NCI-H82 (cell line): Measurements from ENCODE around the gene MMP24.
"Not testable (repeated sequence)": the region's sequence is repeated elsewhere in the genome, so short reads cannot be mapped to it uniquely, and the experiment has no call there.

Experiments used
- DNase-seq: peaks from one replicate; lab custom pipeline; 2025; lab: John Stamatoyannopoulos, UW

Gene MMP24

GRCh38 chr20:35216541-35216940, 9.9 kb upstream of the MMP24 start:
- DNase-seq: no peak

GRCh38 chr20:35223941-35224340, 2.5 kb upstream of the MMP24 start:
- no peak for DNase-seq

GRCh38 chr20:35224536-35224935, 2.0 kb upstream of the MMP24 start:
- DNase-seq: no peak

GRCh38 chr20:35225319-35226125, 968 bp upstream of the MMP24 start:
- peak; percentile 29 for DNase-seq

- DNase-seq: peak; percentile 79
Observed at GRCh38 chr20:35226884-35227681, 593 bp downstream of the MMP24 start.

- DNase-seq: peak; percentile 84
Observed at GRCh38 chr20:35232575-35232974, 6.1 kb downstream of the MMP24 start.

- DNase-seq: no peak
Observed at GRCh38 chr20:35235881-35236280, 9.4 kb downstream of the MMP24 start.

- no peak for DNase-seq
Observed at GRCh38 chr20:35237486-35237885, 11.0 kb downstream of the MMP24 start.

GRCh38 chr20:35238170-35238569, 11.7 kb downstream of the MMP24 start:
- DNase-seq: no peak

- DNase-seq: no peak
Observed at GRCh38 chr20:35238735-35239134, 12.2 kb downstream of the MMP24 start.

- DNase-seq: no peak
Observed at GRCh38 chr20:35240083-35240810, 13.8 kb downstream of the MMP24 start.

- DNase-seq: peak; percentile 31
Observed at GRCh38 chr20:35240811-35241293, 14.4 kb downstream of the MMP24 start.

GRCh38 chr20:35243317-35243716, 16.8 kb downstream of the MMP24 start:
- no peak for DNase-seq

GRCh38 chr20:35243986-35244385, 17.5 kb downstream of the MMP24 start:
- DNase-seq: peak; percentile 56

GRCh38 chr20:35246723-35247122, 20.2 kb downstream of the MMP24 start:
- DNase-seq: no peak

- no peak for DNase-seq
Observed at GRCh38 chr20:35248641-35249475, 22.4 kb downstream of the MMP24 start.

GRCh38 chr20:35251613-35251940, 25.1 kb downstream of the MMP24 start:
- DNase-seq: no peak

- no peak for DNase-seq
Observed at GRCh38 chr20:35252037-35252461, 25.6 kb downstream of the MMP24 start.

GRCh38 chr20:35252598-35252997, 26.1 kb downstream of the MMP24 start:
- DNase-seq: not testable (repeated sequence)

- no peak for DNase-seq
Observed at GRCh38 chr20:35253010-35253409, 26.5 kb downstream of the MMP24 start.

- DNase-seq: no peak
Observed at GRCh38 chr20:35254448-35254999, 28.0 kb downstream of the MMP24 start.
